ENCODE results near the gene KCNMB1.
"Not testable (repeated sequence)": the region's sequence is repeated elsewhere in the genome, so short reads cannot be mapped to it uniquely, and the experiment has no call there.

Gene KCNMB1

GRCh38 chr5:170377027-170377426 is 12.1 kb downstream of the KCNMB1 start:
- DNase-seq (ENCODE audit: low spot score) = no peak

GRCh38 chr5:170376526-170376925 is 12.6 kb downstream of the KCNMB1 start:
- DNase-seq (ENCODE audit: low spot score) = not testable (repeated sequence)

- no peak for DNase-seq (ENCODE audit: low spot score)
Measured at GRCh38 chr5:170375283-170375682, 13.9 kb downstream of the KCNMB1 start.

GRCh38 chr5:170372971-170373370 is 16.2 kb downstream of the KCNMB1 start:
- no peak for DNase-seq (ENCODE audit: low spot score)

GRCh38 chr5:170368586-170368985 is 20.6 kb downstream of the KCNMB1 start:
- no peak for DNase-seq (ENCODE audit: low spot score)

GRCh38 chr5:170366276-170366675 is 22.9 kb downstream of the KCNMB1 start:
- DNase-seq (ENCODE audit: low spot score) = no peak

GRCh38 chr5:170365831-170366230 is 23.3 kb downstream of the KCNMB1 start:
- no peak for DNase-seq (ENCODE audit: low spot score)

GRCh38 chr5:170365011-170365410 is 24.2 kb downstream of the KCNMB1 start:
- DNase-seq (ENCODE audit: low spot score) = no peak

- DNase-seq (ENCODE audit: low spot score) = no peak
Measured at GRCh38 chr5:170363671-170364070, 25.5 kb downstream of the KCNMB1 start.

- no peak for DNase-seq (ENCODE audit: low spot score)
Measured at GRCh38 chr5:170362656-170363055, 26.5 kb downstream of the KCNMB1 start.

- no peak for DNase-seq (ENCODE audit: low spot score)
Measured at GRCh38 chr5:170362102-170362501, 27.1 kb downstream of the KCNMB1 start.

- DNase-seq (ENCODE audit: low spot score) = no peak
Measured at GRCh38 chr5:170361616-170362015, 27.6 kb downstream of the KCNMB1 start.

GRCh38 chr5:170361116-170361515 is 28.1 kb downstream of the KCNMB1 start:
- no peak for DNase-seq (ENCODE audit: low spot score)

- DNase-seq (ENCODE audit: low spot score) = no peak
Measured at GRCh38 chr5:170360709-170361108, 28.5 kb downstream of the KCNMB1 start.

GRCh38 chr5:170357955-170358444 is 31.2 kb downstream of the KCNMB1 start:
- DNase-seq (ENCODE audit: low spot score) = no peak

GRCh38 chr5:170355601-170356098 is 33.5 kb downstream of the KCNMB1 start:
- no peak for DNase-seq (ENCODE audit: low spot score)

- DNase-seq (ENCODE audit: low spot score) = no peak
Measured at GRCh38 chr5:170353961-170354360, 35.2 kb downstream of the KCNMB1 start.

GRCh38 chr5:170353011-170353761 is 36.0 kb downstream of the KCNMB1 start:
- DNase-seq (ENCODE audit: low spot score) = no peak

- no peak for DNase-seq (ENCODE audit: low spot score)
Measured at GRCh38 chr5:170348137-170348633, 41.0 kb downstream of the KCNMB1 start.

GRCh38 chr5:170347022-170347567 is 42.1 kb downstream of the KCNMB1 start:
- DNase-seq (ENCODE audit: low spot score) = no peak

- DNase-seq (ENCODE audit: low spot score) = no peak
Measured at GRCh38 chr5:170345971-170346370, 43.2 kb downstream of the KCNMB1 start.

GRCh38 chr5:170343177-170343576 is 46.0 kb downstream of the KCNMB1 start:
- DNase-seq (ENCODE audit: low spot score) = no peak

- DNase-seq (ENCODE audit: low spot score) = no peak
Measured at GRCh38 chr5:170342153-170342725, 46.9 kb downstream of the KCNMB1 start.

Measured in hepatic stellate cell (primary cell).